Astrocyte (in vitro differentiated cells and primary cell): ENCODE measurements around the gene ZNF207. TPM values are rescaled to one million over a fixed set of nuclear protein-coding genes. Genes with fewer than 3 reads are reported as not detected.
"Not testable (repeated sequence)": the region's sequence is repeated elsewhere in the genome, so short reads cannot be mapped to it uniquely, and the experiment has no call there.

Experiments used
- DNase-seq: peaks from one replicate; pipeline ENCODE4 v3.0.0-alpha.2; 2010; ENCODE audit warnings: low read depth
- FAIRE-seq: peaks from 2 replicates; lab custom pipeline; 2011; peaks lifted over from hg19 to GRCh38; lab: Jason Lieb, UNC
- H2AFZ ChIP-seq: 2 replicates; pipeline ENCODE4 v1.6.0; 2012; ENCODE audit warnings: low read depth, low read length, inconsistent platforms
- H3K27ac ChIP-seq: 2 replicates; pipeline ENCODE4 v1.5.1; 2011; ENCODE audit warnings: low read depth, low read length, inconsistent platforms
- H3K27me3 ChIP-seq: 2 replicates; pipeline ENCODE4 v1.6.0; 2011; ENCODE audit warnings: low read length, inconsistent platforms; ENCODE audit not compliant: insufficient read depth
- H3K36me3 ChIP-seq: 2 replicates; pipeline ENCODE4 v1.5.1; 2011; ENCODE audit warnings: low read length, inconsistent platforms; ENCODE audit not compliant: insufficient read depth
- H3K4me1 ChIP-seq: 2 replicates; pipeline ENCODE4 v1.5.1; 2011; ENCODE audit warnings: low read length, inconsistent platforms; ENCODE audit not compliant: insufficient read depth
- H3K4me2 ChIP-seq: 2 replicates; pipeline ENCODE4 v1.6.0; 2012; ENCODE audit warnings: low read length, inconsistent platforms
- H3K4me3 ChIP-seq: 2 replicates; pipeline ENCODE4 v1.5.1; 2011; ENCODE audit warnings: low read depth, mild to moderate bottlenecking, low read length, inconsistent platforms; ENCODE audit not compliant: insufficient read depth
- H3K79me2 ChIP-seq: 2 replicates; pipeline ENCODE4 v1.6.0; 2012; ENCODE audit warnings: mild to moderate bottlenecking, low read length, inconsistent platforms; ENCODE audit not compliant: insufficient read depth
- H3K9ac ChIP-seq: 2 replicates; pipeline ENCODE4 v1.6.0; 2012; ENCODE audit warnings: mild to moderate bottlenecking, low read length, inconsistent platforms
- H3K9me3 ChIP-seq: 2 replicates; pipeline ENCODE4 v1.5.1; 2012; ENCODE audit warnings: low read depth, mild to moderate bottlenecking, low read length, inconsistent platforms; ENCODE audit not compliant: insufficient read depth
- H4K20me1 ChIP-seq: 2 replicates; pipeline ENCODE4 v1.6.0; 2012; ENCODE audit warnings: low read length, inconsistent platforms; ENCODE audit not compliant: insufficient read depth
- H3K27ac Mint-ChIP-seq: one replicate; pipeline ENCODE4 v1.8.0; 2021; ENCODE audit warnings: mild to moderate bottlenecking, mixed read lengths; ENCODE audit not compliant: unreplicated experiment
- H3K27me3 Mint-ChIP-seq: one replicate; pipeline ENCODE4 v1.8.0; 2021; ENCODE audit warnings: low read depth, mixed read lengths; ENCODE audit not compliant: unreplicated experiment
- H3K36me3 Mint-ChIP-seq: one replicate; pipeline ENCODE4 v1.8.0; 2021; ENCODE audit warnings: low read depth, mixed read lengths; ENCODE audit not compliant: unreplicated experiment
- H3K4me1 Mint-ChIP-seq: one replicate; pipeline ENCODE4 v1.8.0; 2021; ENCODE audit warnings: low read depth, mixed read lengths; ENCODE audit not compliant: unreplicated experiment
- H3K4me3 Mint-ChIP-seq: one replicate; pipeline ENCODE4 v1.8.0; 2021; ENCODE audit warnings: mild to moderate bottlenecking, moderate library complexity, mixed read lengths; ENCODE audit not compliant: unreplicated experiment
- H3K9me3 Mint-ChIP-seq: one replicate; pipeline ENCODE4 v1.8.0; 2021; ENCODE audit warnings: mild to moderate bottlenecking, mixed read lengths; ENCODE audit not compliant: unreplicated experiment
- EZH2 ChIP-seq: IDR thresholded peaks from 2 replicates; pipeline ENCODE4 v1.6.1; 2012; ENCODE audit warnings: mild to moderate bottlenecking, low read length, inconsistent platforms; ENCODE audit not compliant: insufficient read depth
- total RNA-seq: library from RNA; stranded (reverse); gene quantifications from 2 replicates; pipeline ENCODE4 v1.2.1, GENCODE V29; 2021
- TF ChIP-seq, protein P1 (sequence below): IDR thresholded peaks from 2 replicates; pipeline ENCODE4 v1.5.1; 2011; ENCODE audit warnings: low read depth, mild to moderate bottlenecking, inconsistent platforms, low read length, moderate library complexity; ENCODE audit not compliant: insufficient read depth

ZNF207 gene
- total RNA-seq, 1 donor from 2014 or later, result 168 TPM

DNA sequence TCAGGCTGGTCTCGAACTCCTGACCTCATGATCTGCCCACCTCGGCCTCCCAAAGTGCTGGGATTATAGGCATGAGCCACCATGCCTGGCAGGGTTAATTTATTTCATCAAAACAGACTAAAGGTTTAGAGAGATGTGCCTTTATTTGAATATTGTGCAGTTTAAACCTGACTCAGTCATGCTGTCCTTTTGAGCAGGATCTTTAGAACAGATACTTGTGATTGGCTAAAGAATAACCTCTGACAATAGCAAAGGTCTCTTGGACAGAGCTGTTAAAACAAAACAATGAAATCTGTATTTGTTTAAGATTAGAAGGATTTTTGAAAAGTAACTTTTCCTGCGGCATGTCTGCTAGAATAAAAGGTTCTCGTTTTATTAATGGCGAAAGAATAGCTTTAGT lies 36.0 kb downstream of the ZNF207 start:
- Mint-ChIP-seq H3K27me3 (no peaks in the 10 kb centered on the region), H3K9me3 (no peaks in the 10 kb centered on the region), H3K27ac (no peak overlapping the region), H3K4me1 (peaks cover 9% of the 10 kb centered on the region), H3K4me3 (no peak overlapping the region), H3K36me3 (peaks cover 6% of the 10 kb centered on the region)
- Histone ChIP-seq H3K79me2 (no peaks in the 10 kb centered on the region), H3K4me3 (no peak overlapping the region), H3K4me2 (no peak overlapping the region), H3K4me1 (no peaks in the 10 kb centered on the region), H2AFZ (no peak overlapping the region), H3K9me3 (no peaks in the 10 kb centered on the region), H3K27me3 (no peaks in the 10 kb centered on the region), H3K27ac (no peak overlapping the region), H4K20me1 (peaks cover 15% of the 10 kb centered on the region), H3K36me3 (peaks cover 16% of the 10 kb centered on the region), H3K9ac (no peak overlapping the region)
- TF ChIP-seq, protein P1, sequence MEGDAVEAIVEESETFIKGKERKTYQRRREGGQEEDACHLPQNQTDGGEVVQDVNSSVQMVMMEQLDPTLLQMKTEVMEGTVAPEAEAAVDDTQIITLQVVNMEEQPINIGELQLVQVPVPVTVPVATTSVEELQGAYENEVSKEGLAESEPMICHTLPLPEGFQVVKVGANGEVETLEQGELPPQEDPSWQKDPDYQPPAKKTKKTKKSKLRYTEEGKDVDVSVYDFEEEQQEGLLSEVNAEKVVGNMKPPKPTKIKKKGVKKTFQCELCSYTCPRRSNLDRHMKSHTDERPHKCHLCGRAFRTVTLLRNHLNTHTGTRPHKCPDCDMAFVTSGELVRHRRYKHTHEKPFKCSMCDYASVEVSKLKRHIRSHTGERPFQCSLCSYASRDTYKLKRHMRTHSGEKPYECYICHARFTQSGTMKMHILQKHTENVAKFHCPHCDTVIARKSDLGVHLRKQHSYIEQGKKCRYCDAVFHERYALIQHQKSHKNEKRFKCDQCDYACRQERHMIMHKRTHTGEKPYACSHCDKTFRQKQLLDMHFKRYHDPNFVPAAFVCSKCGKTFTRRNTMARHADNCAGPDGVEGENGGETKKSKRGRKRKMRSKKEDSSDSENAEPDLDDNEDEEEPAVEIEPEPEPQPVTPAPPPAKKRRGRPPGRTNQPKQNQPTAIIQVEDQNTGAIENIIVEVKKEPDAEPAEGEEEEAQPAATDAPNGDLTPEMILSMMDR, result no peak
- TF ChIP-seq EZH2, result no peak
- FAIRE-seq, result no peak
- no peak for DNase-seq

GRCh38 chr17:32386844-32387243 lies 36.9 kb downstream of the ZNF207 start:
- Histone ChIP-seq H3K27ac (no peak overlapping the region), H3K4me1 (no peaks in the 10 kb centered on the region), H3K27me3 (no peaks in the 10 kb centered on the region), H3K36me3 (peaks cover 11% of the 10 kb centered on the region), H3K9ac (no peak overlapping the region), H3K4me2 (no peak overlapping the region), H3K79me2 (no peaks in the 10 kb centered on the region), H4K20me1 (peaks cover 13% of the 10 kb centered on the region), H3K9me3 (no peaks in the 10 kb centered on the region), H3K4me3 (no peak overlapping the region), H2AFZ (no peak overlapping the region)
- no peak overlapping the region for H3K4me3 Mint-ChIP-seq
- FAIRE-seq (no peak), DNase-seq (no peak)
- no peak overlapping the region for H3K27ac Mint-ChIP-seq
- TF ChIP-seq EZH2, result no peak
- TF ChIP-seq, protein P1, result no peak
- H3K27me3 Mint-ChIP-seq, result no peaks in the 10 kb centered on the region
- peaks cover 9% of the 10 kb centered on the region for H3K4me1 Mint-ChIP-seq
- no peaks in the 10 kb centered on the region for H3K9me3 Mint-ChIP-seq
- peaks cover 5% of the 10 kb centered on the region for H3K36me3 Mint-ChIP-seq

DNA sequence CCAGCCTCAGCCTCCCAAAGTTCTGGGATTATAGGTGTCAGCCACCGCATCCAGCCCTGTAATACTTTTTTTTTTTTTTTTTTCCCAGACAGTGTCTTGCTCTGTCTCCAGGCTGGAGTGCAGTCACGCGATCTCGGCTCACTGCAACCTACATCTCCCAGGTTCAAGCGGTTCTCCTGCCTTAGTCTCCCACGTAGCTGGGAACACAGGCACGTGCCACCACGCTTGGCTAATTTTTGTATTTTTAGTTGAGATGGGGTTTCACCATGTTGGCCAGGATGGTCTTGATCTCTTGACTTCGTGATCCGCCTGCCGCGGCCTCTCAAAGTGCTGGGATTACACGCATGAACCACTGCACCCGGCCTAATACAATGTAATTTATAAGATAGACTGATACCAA lies 38.2 kb downstream of the ZNF207 start:
- not testable (repeated sequence) for H3K79me2 ChIP-seq, H2AFZ ChIP-seq, FAIRE-seq, H3K4me1 ChIP-seq, DNase-seq, H3K4me2 ChIP-seq, H3K9ac ChIP-seq, H3K36me3 ChIP-seq, H3K27me3 Mint-ChIP-seq, H3K4me3 Mint-ChIP-seq, H3K36me3 Mint-ChIP-seq, H3K27ac ChIP-seq, H3K27ac Mint-ChIP-seq, H4K20me1 ChIP-seq, H3K4me3 ChIP-seq, H3K4me1 Mint-ChIP-seq, H3K9me3 Mint-ChIP-seq, H3K9me3 ChIP-seq, H3K27me3 ChIP-seq
